ENCODE results near the gene POLR1A. TPM values are rescaled to one million over a fixed set of nuclear protein-coding genes. Genes with fewer than 3 reads are reported as not detected.

Gene POLR1A
- total RNA-seq, 1 experiment from 2014 or later, result 62.7 TPM

- H3K4me1 Mint-ChIP-seq, result no peaks in the 10 kb centered on the region
- no peak overlapping the region for H2BK15ac ChIP-seq (ENCODE audit: low read depth, low read length)
- peaks cover 34 to 88% (median 78%) of the 10 kb centered on the region in 3 experiments; a peak in 6 of 7 replicates for H3K36me3 Mint-ChIP-seq (ENCODE audit: insufficient read depth in 1 of 3, low read depth in 3 of 3)
- no peak overlapping the region for H3K23ac ChIP-seq (ENCODE audit: insufficient read length, low read depth, low read length)
- H3K4me1 ChIP-seq (ENCODE audit: insufficient read depth, low read length), result no peaks in the 10 kb centered on the region
- no peak overlapping the region for H2AK5ac ChIP-seq (ENCODE audit: insufficient read length, low read length)
- DNase-seq, result no peak
- no peak overlapping the region for H3K27ac ChIP-seq (ENCODE audit: insufficient read length, low read depth, low read length)
- H3K4me3 Mint-ChIP-seq, result no peak overlapping the region
- no peaks in the 10 kb centered on the region for H4K20me1 ChIP-seq (ENCODE audit: control insufficient read depth, insufficient read depth, insufficient read length)
- TF ChIP-seq CTCF (conservative IDR thresholded peaks at IDR 0.05), result no peak
- no peak overlapping the region for H2AFZ ChIP-seq (ENCODE audit: low read length)
- H2BK20ac ChIP-seq (ENCODE audit: low read depth, low read length, poor library complexity, severe bottlenecking), result no peak overlapping the region
- no peaks in the 10 kb centered on the region for H3K79me1 ChIP-seq (ENCODE audit: insufficient read depth, low read depth, low read length, poor library complexity, severe bottlenecking)
- no peaks in the 10 kb centered on the region for H3K23me2 ChIP-seq (ENCODE audit: insufficient read length, low read depth, low read length, poor library complexity, severe bottlenecking)
- no peak overlapping the region for H3T11ph ChIP-seq (ENCODE audit: low read length)
- no peak overlapping the region for H4K91ac ChIP-seq (ENCODE audit: insufficient read length, low read depth, low read length)
- no peak overlapping the region for H3K4ac ChIP-seq (ENCODE audit: low read depth, low read length)
- no peaks in the 10 kb centered on the region for H3K27me3 Mint-ChIP-seq (ENCODE audit: low read depth)
- H3K9me3 ChIP-seq (ENCODE audit: control insufficient read depth, low read depth, low read length), result no peaks in the 10 kb centered on the region
- no peak overlapping the region for H2BK120ac ChIP-seq (ENCODE audit: low read depth, low read length, poor library complexity, severe bottlenecking)
- no CpG with 5 or more reads among the region's 2 CpGs for WGBS (ENCODE audit: extremely low coverage, insufficient read length, low lambda C conversion rate)
- no peak overlapping the region for H3K4me2 ChIP-seq (ENCODE audit: insufficient read depth, insufficient read length, low read length)
- no peak overlapping the region for H2BK12ac ChIP-seq (ENCODE audit: insufficient read length, low read depth, low read length)
- H4K5ac ChIP-seq (ENCODE audit: insufficient read length, low read depth, low read length), result no peak overlapping the region
- no peak overlapping the region for H2BK5ac ChIP-seq (ENCODE audit: insufficient read length, low read length)
- no peak overlapping the region for H3K9ac ChIP-seq (ENCODE audit: extremely low read depth, insufficient read length, low read length)
- no peaks in the 10 kb centered on the region for H3K9me3 Mint-ChIP-seq
- H3K27me3 ChIP-seq (ENCODE audit: insufficient read depth, low read length), result no peaks in the 10 kb centered on the region
- H4K8ac ChIP-seq (replicated peaks; ENCODE audit: insufficient read length, low read depth, low read length), result no peak overlapping the region
- H3K18ac ChIP-seq (ENCODE audit: insufficient read length, low read depth, low read length), result no peak overlapping the region
- H3K79me2 ChIP-seq (ENCODE audit: insufficient read depth, low read length), result no peaks in the 10 kb centered on the region
- no peak overlapping the region for H3K56ac ChIP-seq (ENCODE audit: insufficient read length, low read depth, low read length)
- H3K27ac Mint-ChIP-seq, result no peak overlapping the region
- no peak overlapping the region for H3K14ac ChIP-seq (ENCODE audit: insufficient read depth, low read length)
Measured at GRCh38 chr2:86064006-86064405, 41.7 kb downstream of the POLR1A start.
